ENCODE measurements around the gene RALGPS1.

The RALGPS1 gene

DNA sequence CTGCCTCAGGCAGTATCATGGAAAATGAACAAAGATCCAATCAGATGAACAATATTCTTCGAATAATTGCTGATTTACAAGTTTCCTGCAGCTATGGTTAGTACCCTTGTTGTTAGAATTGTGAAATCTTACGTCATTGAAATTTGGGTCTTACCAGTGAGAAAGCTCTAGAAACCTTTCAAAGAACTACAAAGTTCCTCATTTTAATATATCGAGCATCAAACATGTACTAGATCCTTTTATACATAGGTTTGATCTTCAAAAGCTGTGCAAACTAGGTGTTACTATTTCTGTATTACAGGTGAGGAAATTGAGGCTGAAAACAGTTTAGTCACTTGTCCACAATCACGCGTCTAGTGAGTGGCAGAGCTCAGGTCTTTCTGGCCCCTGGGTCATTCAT lies 251.5 kb downstream of the RALGPS1 start:
- peaks cover 4% of the 10 kb centered on the region for H3K4me1 Mint-ChIP-seq
- H3K4me3 Mint-ChIP-seq = no peak overlapping the region
- H3K36me3 Mint-ChIP-seq (ENCODE audit: low read depth) = no peaks in the 10 kb centered on the region
- no peak for DNase-seq
- H3K9me3 Mint-ChIP-seq = no peaks in the 10 kb centered on the region
- H3K27me3 Mint-ChIP-seq (ENCODE audit: low read depth, poor library complexity) = peaks cover 17% of the 10 kb centered on the region
- TF ChIP-seq, protein P1, sequence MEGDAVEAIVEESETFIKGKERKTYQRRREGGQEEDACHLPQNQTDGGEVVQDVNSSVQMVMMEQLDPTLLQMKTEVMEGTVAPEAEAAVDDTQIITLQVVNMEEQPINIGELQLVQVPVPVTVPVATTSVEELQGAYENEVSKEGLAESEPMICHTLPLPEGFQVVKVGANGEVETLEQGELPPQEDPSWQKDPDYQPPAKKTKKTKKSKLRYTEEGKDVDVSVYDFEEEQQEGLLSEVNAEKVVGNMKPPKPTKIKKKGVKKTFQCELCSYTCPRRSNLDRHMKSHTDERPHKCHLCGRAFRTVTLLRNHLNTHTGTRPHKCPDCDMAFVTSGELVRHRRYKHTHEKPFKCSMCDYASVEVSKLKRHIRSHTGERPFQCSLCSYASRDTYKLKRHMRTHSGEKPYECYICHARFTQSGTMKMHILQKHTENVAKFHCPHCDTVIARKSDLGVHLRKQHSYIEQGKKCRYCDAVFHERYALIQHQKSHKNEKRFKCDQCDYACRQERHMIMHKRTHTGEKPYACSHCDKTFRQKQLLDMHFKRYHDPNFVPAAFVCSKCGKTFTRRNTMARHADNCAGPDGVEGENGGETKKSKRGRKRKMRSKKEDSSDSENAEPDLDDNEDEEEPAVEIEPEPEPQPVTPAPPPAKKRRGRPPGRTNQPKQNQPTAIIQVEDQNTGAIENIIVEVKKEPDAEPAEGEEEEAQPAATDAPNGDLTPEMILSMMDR (IDR thresholded peaks at IDR 0.05) = no peak
- H3K27ac Mint-ChIP-seq = no peak overlapping the region

DNA sequence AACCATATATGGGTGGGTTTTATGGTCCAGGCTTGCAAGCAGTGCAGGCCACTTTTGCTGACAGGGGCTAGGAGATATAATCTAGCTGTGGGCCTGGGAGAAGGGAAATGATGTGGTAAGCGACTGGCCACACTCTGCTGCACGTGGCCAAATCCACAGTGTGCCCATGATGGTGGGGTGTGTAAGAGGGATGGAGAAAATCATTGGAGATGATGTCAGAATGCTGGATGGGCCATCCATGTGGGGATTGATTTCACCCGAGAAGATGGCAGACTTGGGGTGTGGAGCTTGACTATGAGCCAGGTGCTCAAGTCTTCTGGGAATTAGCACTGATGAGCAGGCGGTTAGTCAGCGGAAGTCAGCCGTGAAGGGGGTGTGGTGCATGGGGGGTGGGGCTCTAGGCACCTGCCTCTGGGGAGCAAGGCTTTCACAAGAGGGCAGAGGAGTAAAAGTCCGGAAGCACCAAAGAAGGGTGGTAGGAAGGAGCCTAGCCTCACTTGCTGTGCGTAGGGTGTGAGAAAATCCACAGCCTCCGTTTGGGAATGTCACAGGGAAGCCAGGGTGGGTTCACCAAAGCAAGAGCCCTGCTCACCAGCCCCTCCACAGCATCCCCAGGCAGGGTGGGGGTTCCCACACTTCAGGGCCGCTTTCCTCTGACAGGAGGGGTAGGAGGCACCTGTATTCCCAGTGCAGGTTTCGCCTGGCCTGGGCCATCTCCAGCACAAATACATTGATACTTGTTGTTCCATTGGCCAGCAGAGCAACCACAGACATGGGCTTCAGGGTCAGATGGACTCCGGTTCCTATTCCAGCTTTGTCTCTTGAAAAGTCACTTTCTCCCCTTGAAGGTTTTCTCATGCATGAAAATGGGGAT lies 252.3 kb downstream of the RALGPS1 start:
- no peak for DNase-seq

DNA sequence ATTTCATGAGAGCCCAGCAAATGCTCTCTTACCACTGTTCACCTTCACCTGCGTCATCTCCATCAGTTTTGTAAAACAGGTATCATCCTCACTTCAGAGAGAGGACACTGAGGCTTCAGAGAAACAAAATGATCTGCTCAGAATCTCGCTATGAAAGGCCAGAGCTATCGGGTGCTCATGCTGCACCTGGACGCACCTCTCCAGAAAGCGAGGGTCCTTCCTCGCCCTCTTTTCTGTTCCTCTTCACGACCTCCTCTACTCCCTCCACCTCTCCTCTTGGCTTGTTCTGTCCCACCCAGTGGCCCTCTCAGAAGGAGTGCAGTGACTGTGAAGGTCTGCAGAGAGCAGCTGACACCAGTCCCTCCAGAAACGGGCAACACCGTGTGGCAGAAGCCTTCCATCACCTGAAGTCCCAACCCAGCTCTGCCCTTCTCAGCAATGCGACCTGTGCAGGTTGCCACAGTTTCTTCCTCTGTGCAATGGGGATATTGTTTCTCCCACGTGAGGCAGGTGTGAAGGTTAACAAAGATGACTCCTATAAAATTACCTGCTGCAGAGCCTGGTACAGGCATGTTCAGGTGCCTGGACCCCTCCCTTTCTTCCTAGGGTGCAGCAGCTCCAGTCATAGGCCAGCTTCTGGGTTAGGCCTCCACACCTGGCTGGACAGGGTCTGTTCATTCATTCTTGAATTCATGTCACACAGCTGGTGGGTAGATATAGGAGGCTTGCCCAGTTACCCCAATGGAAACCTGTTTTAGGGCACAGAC lies 253.2 kb downstream of the RALGPS1 start:
- H3K27ac Mint-ChIP-seq = no peak overlapping the region
- no peak overlapping the region for H3K4me3 Mint-ChIP-seq
- no peak for DNase-seq
- peaks cover 4% of the 10 kb centered on the region for H3K4me1 Mint-ChIP-seq
- H3K36me3 Mint-ChIP-seq (ENCODE audit: low read depth) = no peaks in the 10 kb centered on the region
- no peaks in the 10 kb centered on the region for H3K9me3 Mint-ChIP-seq
- TF ChIP-seq, protein P1 (IDR thresholded peaks at IDR 0.05) = no peak
- peaks cover 17% of the 10 kb centered on the region for H3K27me3 Mint-ChIP-seq (ENCODE audit: low read depth, poor library complexity)

More for the DNA sequence above, 252.3 kb downstream of the RALGPS1 start:
- H3K4me1 Mint-ChIP-seq = peaks cover 4% of the 10 kb centered on the region
- H3K27me3 Mint-ChIP-seq (ENCODE audit: low read depth, poor library complexity) = peaks cover 17% of the 10 kb centered on the region
- TF ChIP-seq, protein P1 (IDR thresholded peaks at IDR 0.05) = no peak
- no peaks in the 10 kb centered on the region for H3K9me3 Mint-ChIP-seq
- H3K27ac Mint-ChIP-seq = no peak overlapping the region
- no peaks in the 10 kb centered on the region for H3K36me3 Mint-ChIP-seq (ENCODE audit: low read depth)
- no peak overlapping the region for H3K4me3 Mint-ChIP-seq

DNA sequence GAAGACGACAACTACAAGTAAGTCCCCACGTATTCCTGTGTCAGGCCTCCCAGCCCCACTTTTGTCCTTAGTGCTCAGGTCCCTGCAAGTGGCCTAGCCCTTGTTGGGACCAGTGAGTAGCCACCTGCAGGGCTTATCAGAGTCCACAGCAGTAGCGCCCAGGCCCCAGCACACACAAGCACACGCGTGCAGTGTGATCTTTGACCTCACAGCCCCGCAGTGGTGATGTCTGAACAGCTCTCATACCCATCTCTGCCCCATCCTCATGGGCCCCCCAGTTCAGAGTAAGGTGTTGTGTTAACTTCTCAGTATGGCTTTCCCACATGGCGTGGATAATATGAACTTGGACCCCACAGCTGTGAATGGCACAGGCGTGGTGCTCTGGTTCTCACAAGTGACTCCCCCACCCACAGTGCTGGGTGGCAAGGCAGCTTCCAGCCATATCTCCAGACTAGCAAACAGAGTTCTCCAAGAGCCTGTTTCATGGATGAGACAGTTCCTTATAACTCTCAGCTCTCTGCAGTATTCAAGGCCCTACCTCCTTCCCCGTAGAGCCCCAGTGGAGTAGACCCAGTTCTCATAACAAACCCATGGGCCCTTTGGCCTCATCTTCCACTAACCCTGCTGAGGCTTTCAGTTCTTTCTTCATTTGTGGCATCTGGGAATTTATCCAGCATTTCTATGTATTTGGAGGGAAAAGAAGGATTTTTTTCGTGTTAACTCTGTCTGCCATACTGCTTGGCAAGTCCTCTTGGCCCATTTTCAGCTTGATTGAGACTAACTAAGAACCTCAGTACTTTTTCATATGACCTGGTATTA lies 254.4 kb downstream of the RALGPS1 start:
- H3K9me3 Mint-ChIP-seq = no peaks in the 10 kb centered on the region
- H3K4me1 Mint-ChIP-seq = peaks cover 4% of the 10 kb centered on the region
- H3K4me3 Mint-ChIP-seq = no peak overlapping the region
- H3K36me3 Mint-ChIP-seq (ENCODE audit: low read depth) = no peaks in the 10 kb centered on the region
- peaks cover 17% of the 10 kb centered on the region for H3K27me3 Mint-ChIP-seq (ENCODE audit: low read depth, poor library complexity)
- DNase-seq = no peak
- no peak overlapping the region for H3K27ac Mint-ChIP-seq
- TF ChIP-seq, protein P1 (IDR thresholded peaks at IDR 0.05) = no peak

DNA sequence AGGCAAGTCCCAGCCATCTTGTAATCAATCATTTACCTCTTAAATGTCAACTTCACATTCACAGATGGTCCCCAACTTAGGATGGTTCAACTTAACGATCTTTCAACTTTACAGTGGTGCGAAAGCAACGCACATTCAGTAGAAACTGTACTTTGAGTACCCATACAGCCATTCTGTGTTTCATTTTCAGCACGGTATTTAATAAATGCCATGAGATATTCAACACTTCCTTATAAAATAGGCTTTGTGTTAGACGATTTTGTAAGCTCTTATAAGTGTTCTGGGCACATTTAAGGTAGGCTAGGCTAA lies 254.9 kb downstream of the RALGPS1 start:
- peaks cover 17% of the 10 kb centered on the region for H3K27me3 Mint-ChIP-seq (ENCODE audit: low read depth, poor library complexity)
- TF ChIP-seq, protein P1 (IDR thresholded peaks at IDR 0.05) = no peak
- H3K27ac Mint-ChIP-seq = no peak overlapping the region
- DNase-seq = no peak
- no peaks in the 10 kb centered on the region for H3K36me3 Mint-ChIP-seq (ENCODE audit: low read depth)
- H3K4me3 Mint-ChIP-seq = no peak overlapping the region
- H3K4me1 Mint-ChIP-seq = peaks cover 4% of the 10 kb centered on the region
- no peaks in the 10 kb centered on the region for H3K9me3 Mint-ChIP-seq

All from nephron progenitor cell (in vitro differentiated cells).